Pulmonary artery endothelial cell (primary cell): Measurements from ENCODE around the gene CORO1A. TPM values are rescaled to one million over a fixed set of nuclear protein-coding genes. Genes with fewer than 3 reads are reported as not detected.
"Not testable (repeated sequence)": the region's sequence is repeated elsewhere in the genome, so short reads cannot be mapped to it uniquely, and the experiment has no call there.

Experiments
- DNase-seq: peaks from one replicate; pipeline ENCODE4 v3.0.0-alpha.2; 2011; ENCODE audit warnings: low read depth, low spot score
- total RNA-seq: library from RNA; depleted of rRNA; stranded (reverse); fragments of >200 nt; gene quantifications from 2 replicates; pipeline ENCODE4 v1.2.3, GENCODE V29; 2014

CORO1A gene
- 1.8 and 2.0 TPM in 2 replicates for total RNA-seq

GRCh38 chr16:30183233-30184095 is at the start of gene CORO1A:
Gene CORO1A (plus strand): TSS chr16:30183602. CDS start chr16:30185210, 1,608 bp downstream.
- DNase-seq, result no peak

- DNase-seq, result no peak
Observed at GRCh38 chr16:30136971-30137605, 46.3 kb upstream of the CORO1A start.

DNA sequence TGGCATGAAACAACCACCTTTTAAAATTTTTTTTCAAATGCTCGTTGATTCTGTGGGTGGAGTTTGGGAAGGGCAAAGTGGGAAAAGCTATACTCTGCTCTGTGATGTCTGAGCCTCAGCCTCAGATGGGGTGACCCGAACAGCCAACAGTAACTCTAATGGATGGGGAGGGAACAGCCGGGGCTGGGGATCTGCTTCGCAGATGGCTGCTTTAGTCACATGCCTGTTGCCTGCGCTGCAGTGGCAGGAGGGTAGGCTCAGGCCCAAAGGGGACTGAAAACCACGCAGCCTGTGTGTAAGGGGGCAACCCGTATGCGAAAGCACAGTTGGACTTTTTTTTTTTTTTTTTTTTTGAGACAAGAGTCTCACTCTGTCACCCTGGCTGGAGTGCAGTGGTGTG is 45.5 kb upstream of the CORO1A start:
- DNase-seq, result no peak

DNA sequence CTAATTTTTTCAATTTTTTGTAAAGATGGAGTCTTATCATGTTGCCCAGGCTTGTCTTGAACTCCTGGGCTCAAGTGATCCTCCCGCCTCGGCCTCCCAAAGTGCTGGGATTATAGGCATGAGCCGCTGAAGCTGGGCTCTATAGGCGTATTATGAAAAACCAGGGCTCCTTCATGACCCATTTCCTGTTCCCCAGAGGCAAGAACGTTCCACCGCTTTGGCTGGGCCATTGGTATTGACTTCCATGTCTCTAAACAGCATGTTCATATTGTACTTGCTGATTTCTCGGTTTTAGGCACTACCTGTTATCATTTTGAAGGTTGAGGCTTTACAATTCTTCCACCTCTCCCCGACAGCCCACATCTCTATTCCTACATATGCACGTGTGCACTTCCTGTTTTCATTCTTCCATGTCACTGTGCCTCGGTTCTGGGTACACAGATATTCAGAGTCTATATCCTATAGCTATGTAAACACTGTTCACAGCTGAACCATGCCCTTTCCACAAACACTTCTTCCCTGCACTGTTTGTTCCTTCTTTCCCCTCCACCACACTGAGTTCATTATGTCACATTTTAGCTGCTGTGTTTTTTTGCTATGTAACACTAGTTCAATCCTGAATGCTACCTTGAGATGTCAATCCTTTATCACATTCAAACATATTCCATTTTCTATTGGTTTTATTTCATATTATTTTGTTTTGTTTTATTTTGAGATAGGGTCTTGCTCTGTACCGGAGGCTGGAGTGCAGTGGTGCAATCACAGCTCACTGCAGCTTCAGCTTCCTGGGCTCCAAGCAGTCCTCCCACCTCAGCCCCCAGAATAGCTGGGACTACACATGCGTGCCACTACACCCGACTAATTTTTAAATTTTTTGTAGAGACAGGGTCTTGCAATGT is 43.6 kb upstream of the CORO1A start:
- no peak for DNase-seq

DNA sequence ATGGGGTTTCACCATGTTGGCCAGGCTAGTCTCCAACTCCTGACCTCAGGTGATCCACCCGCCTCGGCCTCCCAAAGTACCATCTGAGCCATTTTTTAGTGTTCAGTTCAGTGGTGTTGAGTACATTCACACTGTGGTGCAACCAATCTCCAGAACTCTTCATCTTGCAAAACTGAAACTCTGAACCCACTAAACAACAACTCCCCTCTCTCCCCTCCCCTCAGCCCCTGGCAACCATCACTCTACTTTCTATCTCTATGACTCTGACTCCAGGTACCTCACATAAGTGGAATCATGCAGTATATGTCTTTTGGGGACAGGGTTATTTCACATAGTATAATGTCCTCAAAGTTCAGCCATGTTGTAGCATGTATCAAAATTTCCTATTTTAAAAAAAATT is 41.7 kb upstream of the CORO1A start:
- no peak for DNase-seq

GRCh38 chr16:30142672-30143346 is 40.6 kb upstream of the CORO1A start:
- DNase-seq, result no peak

- DNase-seq, result no peak
Observed at GRCh38 chr16:30143347-30143702, 40.1 kb upstream of the CORO1A start.

GRCh38 chr16:30144017-30144416 is 39.4 kb upstream of the CORO1A start:
- no peak for DNase-seq

DNA sequence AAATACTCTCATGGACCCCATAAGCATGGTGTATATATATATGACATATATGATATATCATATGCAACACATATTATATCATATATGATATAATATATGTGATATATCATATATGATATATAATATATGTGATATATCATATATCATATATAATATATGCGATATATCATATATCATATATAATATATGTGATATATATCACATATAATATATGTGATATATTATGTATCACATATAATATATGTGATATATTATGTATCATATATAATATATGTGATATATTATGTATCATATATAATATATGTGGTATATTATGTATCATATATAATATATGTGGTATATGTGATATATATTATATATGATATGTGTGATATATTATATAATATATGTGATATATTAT is 38.5 kb upstream of the CORO1A start:
- DNase-seq, result no peak

DNA sequence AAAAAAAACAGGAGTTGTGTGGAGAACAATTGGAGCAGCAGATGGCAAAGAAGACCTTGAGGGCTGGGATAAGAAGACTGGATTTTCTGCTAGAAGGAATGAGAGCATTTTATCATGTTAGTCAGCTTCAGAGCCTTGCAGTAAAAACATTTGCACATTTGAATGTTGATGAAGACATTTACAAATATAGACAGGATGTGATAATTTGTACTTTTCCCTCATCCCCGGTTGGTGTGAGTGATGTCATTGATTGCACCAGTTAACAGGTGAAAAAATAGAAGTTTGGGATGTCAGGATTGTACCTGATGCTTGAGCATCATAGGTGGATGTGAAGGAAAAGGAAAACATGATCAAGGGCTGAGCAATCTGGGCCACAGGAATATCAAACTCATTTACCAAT is 37.7 kb upstream of the CORO1A start:
- no peak for DNase-seq

GRCh38 chr16:30147843-30148510 is 35.4 kb upstream of the CORO1A start:
- DNase-seq, result no peak

DNA sequence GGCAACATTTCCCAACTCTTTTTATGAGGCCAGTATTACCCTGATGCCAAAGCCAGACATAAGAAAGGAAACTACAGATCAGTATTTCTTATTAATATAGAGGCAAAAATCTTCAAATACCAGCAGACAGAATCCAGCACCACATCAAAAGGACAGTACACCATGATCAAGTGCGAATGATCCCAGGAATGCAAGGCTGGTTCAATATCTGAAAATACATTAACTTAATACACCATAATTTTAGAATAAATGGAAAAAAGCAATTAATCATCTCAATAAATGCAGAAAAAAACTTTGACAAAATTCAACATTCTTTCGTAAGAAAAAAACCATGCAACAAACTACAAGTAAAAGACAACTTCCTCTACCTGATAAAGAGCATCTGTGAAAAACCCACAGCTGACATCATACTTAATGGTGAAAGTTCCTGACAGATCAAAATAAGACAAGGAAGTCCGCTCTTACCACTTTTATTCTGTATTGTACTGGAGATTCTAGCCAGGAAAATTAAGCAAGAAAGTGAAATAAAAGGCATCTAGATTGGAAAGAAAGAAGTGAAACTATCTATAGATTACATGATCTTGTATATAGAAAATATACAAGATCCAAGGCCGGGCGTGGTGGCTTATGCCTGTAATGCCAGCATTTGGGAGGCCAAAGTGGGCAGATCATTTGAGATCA is 34.0 kb upstream of the CORO1A start:
- DNase-seq, result no peak

- DNase-seq, result no peak
Observed at GRCh38 chr16:30151091-30151490, 32.3 kb upstream of the CORO1A start.

GRCh38 chr16:30152517-30152916 is 30.9 kb upstream of the CORO1A start:
- DNase-seq, result no peak

DNA sequence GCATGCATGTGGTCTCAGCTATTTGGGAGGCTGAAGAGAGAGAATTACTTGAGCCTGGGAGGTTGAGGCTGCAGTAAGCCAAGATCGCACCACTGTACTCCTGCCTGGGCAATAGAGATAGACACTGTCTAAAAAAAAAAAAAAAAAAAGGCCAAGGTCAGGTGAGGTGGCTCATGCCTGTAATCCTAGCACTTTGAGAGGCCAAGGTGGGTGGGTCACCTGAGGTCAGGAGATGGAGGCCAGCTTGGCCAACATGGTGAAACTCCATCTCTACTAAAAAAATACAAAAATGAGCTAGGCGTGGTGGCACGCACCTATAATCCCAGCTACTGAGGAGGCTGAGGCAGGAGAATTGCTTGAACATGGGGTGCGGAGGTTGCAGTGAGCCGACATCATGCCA is 28.2 kb upstream of the CORO1A start:
- no peak for DNase-seq

GRCh38 chr16:30157214-30157613 is 26.2 kb upstream of the CORO1A start:
- no peak for DNase-seq

GRCh38 chr16:30163538-30163937 is 19.9 kb upstream of the CORO1A start:
- DNase-seq, result no peak

- DNase-seq, result no peak
Observed at GRCh38 chr16:30166202-30166902, 17.1 kb upstream of the CORO1A start.

DNA sequence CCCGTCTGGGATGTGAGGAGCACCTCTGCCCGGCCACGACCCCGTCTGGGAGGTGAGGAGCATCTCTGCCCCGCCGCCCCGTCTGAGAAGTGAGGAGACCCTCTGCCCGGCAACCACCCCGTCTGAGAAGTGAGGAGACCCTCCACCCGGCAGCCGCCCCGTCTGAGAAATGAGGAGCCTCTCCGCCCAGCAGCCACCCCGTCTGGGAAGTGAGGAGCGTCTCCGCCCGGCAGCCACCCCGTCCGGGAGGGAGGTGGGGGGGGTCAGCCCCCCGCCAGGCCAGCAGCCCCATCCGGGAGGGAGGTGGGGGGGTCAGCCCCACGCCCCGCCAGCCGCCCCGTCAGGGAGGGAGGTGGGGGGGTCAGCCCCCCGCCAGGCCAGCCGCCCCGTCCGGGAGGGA is 14.7 kb upstream of the CORO1A start:
- not testable (repeated sequence) for DNase-seq

DNA sequence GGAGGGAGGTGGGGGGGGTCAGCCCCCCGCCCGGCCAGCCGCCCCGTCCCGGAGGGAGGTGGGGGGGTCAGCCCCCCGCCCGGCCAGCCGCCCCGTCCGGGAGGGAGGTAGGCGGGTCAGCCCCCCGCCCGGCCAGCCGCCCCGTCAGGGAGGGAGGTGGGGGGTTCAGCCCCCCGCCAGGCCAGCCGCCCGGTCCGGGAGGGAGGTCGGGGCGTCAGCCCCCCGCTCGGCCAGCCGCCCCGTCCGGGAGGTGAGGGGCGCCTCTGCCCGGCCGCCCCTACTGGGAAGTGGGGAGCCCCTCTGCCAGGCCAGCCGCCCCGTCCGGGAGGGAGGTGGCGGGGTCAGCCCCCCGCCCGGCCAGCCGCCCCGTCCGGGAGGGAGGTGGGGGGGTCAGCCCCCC is 14.0 kb upstream of the CORO1A start:
- not testable (repeated sequence) for DNase-seq
